HepG2 (cell line): ENCODE results near the gene NAALADL1. TPM values are rescaled to one million over a fixed set of nuclear protein-coding genes. Genes with fewer than 3 reads are reported as not detected.
A peak's percentile ranks its signal among the peaks of the same experiment; 100 is the strongest.

Source experiments
- ATF3 ChIP-seq: sonication (generic); formaldehyde crosslinking; IDR thresholded peaks from 2 replicates; pipeline ENCODE4 v1.4.0; 2020; ENCODE audit warnings: missing genetic modification reagents
- ATF7 ChIP-seq, 2 experiments: fragments of 450-650 bp in 1 of 2; sonication (generic) in 1 of 2; formaldehyde crosslinking in 1 of 2; IDR thresholded peaks; 2 replicates each; pipeline versions ENCODE4 v1.4.0 to v1.6.1; 2016 to 2020; ENCODE audit warnings: antibody characterized with exemption in 1 of 2, mild to moderate bottlenecking in 1 of 2, missing genetic modification reagents in 1 of 2
- ELF1 ChIP-seq: sonication (generic); formaldehyde crosslinking; IDR thresholded peaks from 2 replicates; pipeline ENCODE4 v1.4.0; 2020; ENCODE audit warnings: missing genetic modification reagents
- GATAD1 ChIP-seq: IDR thresholded peaks from 2 replicates; pipeline ENCODE4 v1.6.1; 2016; ENCODE audit warnings: missing genetic modification reagents, missing compliant biosample characterization
- GMEB2 ChIP-seq: IDR thresholded peaks from 2 replicates; pipeline ENCODE4 v1.6.1; 2016; ENCODE audit warnings: missing biosample characterization, missing genetic modification reagents, low read depth
- KDM1A ChIP-seq: IDR thresholded peaks from 2 replicates; pipeline ENCODE4 v1.6.1; 2016; ENCODE audit warnings: missing compliant biosample characterization
- KDM2A ChIP-seq: sonication (generic); formaldehyde crosslinking; IDR thresholded peaks from 2 replicates; pipeline ENCODE4 v1.4.0; 2020; ENCODE audit warnings: low read depth, missing genetic modification reagents, borderline replicate concordance
- KDM4B ChIP-seq: sonication (generic); formaldehyde crosslinking; IDR thresholded peaks from 2 replicates; pipeline ENCODE4 v1.4.0; 2020; ENCODE audit warnings: missing genetic modification reagents
- KLF6 ChIP-seq: IDR thresholded peaks from 2 replicates; pipeline ENCODE4 v1.8.0; 2016; ENCODE audit warnings: missing biosample characterization, missing genetic modification reagents
- MZF1 ChIP-seq: sonication (generic); formaldehyde crosslinking; IDR thresholded peaks from 2 replicates; pipeline ENCODE4 v1.8.1; 2023; ENCODE audit warnings: mild to moderate bottlenecking, missing genetic modification reagents, borderline replicate concordance
- PATZ1 ChIP-seq: sonication (generic); formaldehyde crosslinking; IDR thresholded peaks from 2 replicates; pipeline ENCODE4 v1.4.0; 2020; ENCODE audit warnings: missing genetic modification reagents
- PAX8 ChIP-seq: sonication (generic); formaldehyde crosslinking; IDR thresholded peaks from 2 replicates; pipeline ENCODE4 v1.8.0; 2022; ENCODE audit warnings: mild to moderate bottlenecking, missing genetic modification reagents, borderline replicate concordance
- PPARG ChIP-seq: conservative IDR thresholded peaks from 2 replicates; pipeline ENCODE4 v1.6.1; 2016; ENCODE audit warnings: missing biosample characterization, missing genetic modification reagents
- PRDM10 ChIP-seq: sonication (generic); formaldehyde crosslinking; IDR thresholded peaks from 2 replicates; pipeline ENCODE4 v1.4.0; 2020; ENCODE audit warnings: low read depth, missing genetic modification reagents
- SIN3A ChIP-seq: IDR thresholded peaks from 2 replicates; pipeline ENCODE4 v1.6.1; 2011; ENCODE audit warnings: low read depth, mild to moderate bottlenecking, control low read depth, low read length, borderline replicate concordance
- XBP1 ChIP-seq: sonication (generic); formaldehyde crosslinking; IDR thresholded peaks from 2 replicates; pipeline ENCODE4 v1.5.0; 2020; ENCODE audit warnings: missing genetic modification reagents
- XRCC5 ChIP-seq: fragments of 200-400 bp; formaldehyde crosslinking; optimal IDR thresholded peaks from 2 replicates; pipeline ENCODE3; 2017; ENCODE audit warnings: mild to moderate bottlenecking, low read length
- YY1 ChIP-seq: IDR thresholded peaks from 2 replicates; pipeline ENCODE4 v1.6.1; 2011; ENCODE audit warnings: low read length, low read depth, moderate library complexity, mild to moderate bottlenecking; ENCODE audit not compliant: insufficient read depth, insufficient replicate concordance
- ZKSCAN8 ChIP-seq: IDR thresholded peaks from 2 replicates; pipeline ENCODE4 v1.6.1; 2016; ENCODE audit warnings: borderline replicate concordance, missing genetic modification reagents, missing compliant biosample characterization
- ZNF629 ChIP-seq: sonication (generic); formaldehyde crosslinking; conservative IDR thresholded peaks from 2 replicates; pipeline ENCODE4 v1.5.0; 2020; ENCODE audit warnings: missing genetic modification reagents
- ZNF724P ChIP-seq: sonication (generic); formaldehyde crosslinking; IDR thresholded peaks from 2 replicates; pipeline ENCODE4 v1.8.0; 2022; ENCODE audit warnings: missing genetic modification reagents, borderline replicate concordance
- polyA plus RNA-seq, 8 experiments: library from polyadenylated mRNA; depleted of rRNA in 3 of 8; stranded (reverse) in 7 of 8; unstranded in 1 of 8; fragments of >200 nt; fragmentation: Illumina TruSeq in 4 of 8; extraction: Trizol in 4 of 8; gene quantifications; 2 replicates each; pipeline versions ENCODE4 v1.2.1 to v1.2.3, GENCODE V29; 2011 to 2016; ENCODE audit warnings: low read depth in 4 of 8, missing spikeins in 1 of 8, mixed read lengths in 1 of 8; ENCODE audit not compliant: insufficient read depth in 1 of 8
- total RNA-seq, 5 experiments: library from RNA; depleted of rRNA; stranded (reverse); fragments of >200 nt; fragmentation: Illumina TruSeq; extraction: Trizol; gene quantifications; 2 replicates each; pipeline ENCODE4 v1.2.3, GENCODE V29; 2016; ENCODE audit warnings: low read depth in 1 of 5

The NAALADL1 gene
- total and polyA plus RNA-seq, 2 of the 13 experiments (the other 11 are each of a cell fraction or from before 2014, with no cell fraction given): 9.3 to 33.9 TPM

- TF ChIP-seq ATF3 (CRISPR knock-in tag): no peak
- TF ChIP-seq PPARG (CRISPR knock-in tag): 0 out of 2 replicates have a peak, but pooled peaks have one; percentile 2
- 0 out of 2 replicates have a peak, but pooled peaks have one; percentile 23 for TF ChIP-seq KDM4B (CRISPR knock-in tag)
- TF ChIP-seq XRCC5: peak; percentile 58
- 0 out of 2 replicates have a peak, but pooled peaks have one; percentile 44 for TF ChIP-seq PAX8 (CRISPR knock-in tag)
- no peak for TF ChIP-seq GATAD1 (CRISPR knock-in tag)
- peak; percentile 53 for TF ChIP-seq ELF1 (CRISPR knock-in tag)
- 0 out of 2 replicates have a peak, but pooled peaks have one; percentile 51 for TF ChIP-seq PRDM10 (CRISPR knock-in tag)
- peak; percentile 19 for TF ChIP-seq YY1
- no peak for TF ChIP-seq ZNF724P (CRISPR knock-in tag)
- TF ChIP-seq XBP1: no peak
- TF ChIP-seq SIN3A: 0 out of 2 replicates have a peak, but pooled peaks have one; percentile 25
- no peak for TF ChIP-seq MZF1 (CRISPR knock-in tag)
- TF ChIP-seq ZKSCAN8 (CRISPR knock-in tag): 0 out of 2 replicates have a peak, but pooled peaks have one; percentile 28
- 0 out of 2 replicates have a peak, but pooled peaks have one; percentile 19 for TF ChIP-seq KLF6 (CRISPR knock-in tag)
- peak; percentile 54 for TF ChIP-seq KDM2A (CRISPR knock-in tag)
- TF ChIP-seq ATF7 (IDR thresholded peaks at IDR 0.05): no peak
- TF ChIP-seq ATF7 (CRISPR knock-in tag; IDR thresholded peaks at IDR 0.05): peak; percentile 14; the same call in 1 of the 2 replicates
- TF ChIP-seq GMEB2 (CRISPR knock-in tag): no peak
- TF ChIP-seq ZNF629: peak; percentile 90
- TF ChIP-seq PATZ1: peak; percentile 61; the same call in 1 of the 2 replicates
- TF ChIP-seq KDM1A (CRISPR knock-in tag): 0 out of 2 replicates have a peak, but pooled peaks have one; percentile 15
Measured at GRCh38 chr11:65013130-65013887, 45.0 kb downstream of the NAALADL1 start (continued).
